ENCODE data around the gene TRPV2.
"Not testable (repeated sequence)": the region's sequence is repeated elsewhere in the genome, so short reads cannot be mapped to it uniquely, and the experiment has no call there.

GRCh38 chr17:16440354-16440753 is 25.0 kb downstream of the TRPV2 start:
- not testable (repeated sequence) for TF ChIP-seq ZFP30 (CRISPR knock-in tag; IDR thresholded peaks at IDR 0.05); TCF4 (CRISPR knock-in tag; IDR thresholded peaks at IDR 0.05; ENCODE audit: borderline replicate concordance); PATZ1 (CRISPR knock-in tag; IDR thresholded peaks at IDR 0.05; ENCODE audit: borderline replicate concordance)
